Stimulated activated CD4-positive, alpha-beta T cell treated with anti-CD3 and anti-CD28 coated beads, TNF-alpha, amount 100 ng/mL, for 48 hours (primary cell): ENCODE results near the gene NDUFS2.

Experiments used
- DNase-seq, 3 donors: peaks; one replicate each; pipeline ENCODE4 v3.0.0-alpha.2; 2020; ENCODE audit warnings: low read depth in 3 of 3

NDUFS2 gene

GRCh38 chr1:161201836-161202712 lies at the start of gene NDUFS2:
Gene NDUFS2, plus strand, starts transcription at chr1:161202367. Its CDS starts 19 bp downstream, at chr1:161202386.
- peak; percentile 88 to 94 (median 90) for DNase-seq

GRCh38 chr1:161153176-161153575 lies 49.0 kb upstream of the NDUFS2 start:
- DNase-seq: no peak

- DNase-seq: peak; percentile 61 to 74 (median 66)
These were observed 48.4 kb upstream of the NDUFS2 start, which contains the start of gene UFC1 for GRCh38 chr1:161153682-161154337. Gene UFC1, plus strand, starts transcription at chr1:161153978. Its CDS starts 20 bp downstream, at chr1:161153998.

GRCh38 chr1:161157867-161158266 lies 44.3 kb upstream of the NDUFS2 start:
- no peak for DNase-seq

GRCh38 chr1:161158316-161159010 lies 43.7 kb upstream of the NDUFS2 start:
- DNase-seq: no peak

- DNase-seq: peak; percentile 79 to 88 (median 80)
These were observed 42.9 kb upstream of the NDUFS2 start, which contains the start of gene USP21 for GRCh38 chr1:161159087-161159912. Gene USP21, plus strand, starts transcription at chr1:161159500. Its CDS starts 1,141 bp downstream, at chr1:161160641.

- DNase-seq: no peak
These were observed 42.3 kb upstream of the NDUFS2 start for GRCh38 chr1:161159913-161160243.

- DNase-seq: no peak
These were observed 41.5 kb upstream of the NDUFS2 start for GRCh38 chr1:161160671-161161145.

GRCh38 chr1:161161652-161162051 lies 40.5 kb upstream of the NDUFS2 start:
- no peak for DNase-seq

- no peak for DNase-seq
These were observed 40.1 kb upstream of the NDUFS2 start for GRCh38 chr1:161162052-161162451.

GRCh38 chr1:161162806-161163205 lies 39.4 kb upstream of the NDUFS2 start:
- DNase-seq: no peak

GRCh38 chr1:161163793-161164192 lies 38.4 kb upstream of the NDUFS2 start:
- no peak for DNase-seq

GRCh38 chr1:161164901-161165610 lies 37.1 kb upstream of the NDUFS2 start:
- DNase-seq: no peak

- DNase-seq: peak; percentile 86 to 91 (median 89)
These were observed 36.2 kb upstream of the NDUFS2 start, which contains the start of gene PPOX for GRCh38 chr1:161165742-161166668. Gene PPOX, plus strand, starts transcription at chr1:161166426. Its CDS starts 422 bp downstream, at chr1:161166848.

- no peak for DNase-seq
These were observed 35.3 kb upstream of the NDUFS2 start for GRCh38 chr1:161166669-161167548.

- DNase-seq: no peak
These were observed 33.3 kb upstream of the NDUFS2 start for GRCh38 chr1:161168906-161169305.

GRCh38 chr1:161171191-161171590 lies 31.0 kb upstream of the NDUFS2 start:
- no peak for DNase-seq

- no peak for DNase-seq
These were observed 30.5 kb upstream of the NDUFS2 start for GRCh38 chr1:161171696-161172095.
